Measurements from ENCODE around the gene ZNF672. TPM values are rescaled to one million over a fixed set of nuclear protein-coding genes. Genes with fewer than 3 reads are reported as not detected.

ZNF672 gene
- total and polyA plus RNA-seq, 2 of the 4 experiments (the other 2 are of a cell fraction) = 6.6 to 12.6 TPM

DNA sequence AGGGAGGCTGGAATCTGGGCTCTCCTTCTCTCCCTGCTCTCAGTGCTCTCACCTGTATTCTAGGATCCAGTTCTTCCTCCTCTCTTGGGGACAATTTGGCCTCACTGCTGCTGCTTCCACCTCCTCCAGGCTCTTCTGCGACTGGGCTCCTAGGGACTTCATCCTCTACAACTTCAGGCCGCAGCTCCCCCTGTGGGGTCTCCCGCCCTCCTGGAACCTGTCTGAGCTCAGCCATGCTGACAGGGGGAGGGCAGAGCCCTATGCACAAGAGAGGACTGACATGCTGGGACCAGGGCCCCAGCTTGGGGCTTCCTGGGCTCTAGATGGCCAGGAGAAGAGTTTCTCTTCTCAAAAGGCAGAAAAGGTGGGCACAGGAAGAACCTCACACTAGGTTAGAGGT lies 13.3 kb upstream of the ZNF672 start:
- peak overlapping the region in 1 of 2 experiments; percentile 37; a peak in 1 of 4 replicates for H4K8ac ChIP-seq (ENCODE audit: low read depth in 2 of 2, low read length in 2 of 2)
- peaks cover 29% of the 10 kb centered on the region for H3K9me1 ChIP-seq (ENCODE audit: insufficient read depth, low read length)
- 0 out of 2 replicates have a peak overlapping the region, but pooled peaks have one; percentile 90 for H3K56ac ChIP-seq (ENCODE audit: extremely low read depth, insufficient read depth, low read length)
- H3K27me3 ChIP-seq (ENCODE audit: control insufficient read depth, insufficient read depth, low read length) = no peaks in the 10 kb centered on the region
- peak overlapping the region; percentile 94; the same call in 1 of the 2 replicates for H2AK5ac ChIP-seq (ENCODE audit: low read depth, low read length)
- H2BK5ac ChIP-seq (ENCODE audit: low read depth, low read length, poor library complexity, severe bottlenecking) = no peak overlapping the region
- CTCF ChIA-PET = no interaction called here
- H2BK120ac ChIP-seq (ENCODE audit: low read depth, low read length) = peak overlapping the region; percentile 39; the same call in 1 of the 2 replicates
- dilution Hi-C loops (cut with HindIII; ENCODE audit: low sequenced_read_pairs, unreplicated experiment) (no loop called here), intact Hi-C loops (cut with micrococcal nuclease) (no loop called here), in situ Hi-C loops (cut with MboI; ENCODE audit: low sequenced_read_pairs) (no loop called here)
- WGBS, 2 experiments (ENCODE audit: extremely low coverage in 2 of 2, insufficient read length in 1 of 2) = no CpG with 5 or more reads among the region's 3 CpGs
- peak overlapping the region; percentile 84 for H3K4me2 ChIP-seq (ENCODE audit: low read depth, low read length)
- no peak overlapping the region for H2BK20ac ChIP-seq (ENCODE audit: low read depth, low read length)
- H4K91ac ChIP-seq (ENCODE audit: insufficient read depth, low read depth, low read length) = peak overlapping the region; percentile 25
- peak overlapping the region; percentile 91 for H3K27ac ChIP-seq (ENCODE audit: insufficient read depth, low read length)
- H3K9me3 ChIP-seq (ENCODE audit: control insufficient read depth, insufficient read depth, low read length) = no peaks in the 10 kb centered on the region
- H3K9ac ChIP-seq (ENCODE audit: low read depth, low read length) = peak overlapping the region; percentile 94; the same call in 1 of the 2 replicates
- ATAC-seq (ENCODE audit: low read depth) (no peak), DNase-seq (no peak)
- H4K5ac ChIP-seq (ENCODE audit: low read depth, low read length) = no peak overlapping the region
- peak overlapping the region; percentile 96 for H3K4ac ChIP-seq (ENCODE audit: low read depth, low read length)
- H3K14ac ChIP-seq (replicated peaks; ENCODE audit: low read depth, low read length) = 0 out of 2 replicates have a peak overlapping the region, but pooled peaks have one; percentile 93
- peaks cover 24% of the 10 kb centered on the region for H3K4me1 ChIP-seq (ENCODE audit: control insufficient read depth, insufficient read depth, low read length)
- TF ChIP-seq RAD21 (IDR thresholded peaks at IDR 0.05; ENCODE audit: low read length) = no peak
- no peak for TF ChIP-seq POLR2A (IDR thresholded peaks at IDR 0.05; ENCODE audit: low read depth, low read length)
- TF ChIP-seq FOS (IDR thresholded peaks at IDR 0.05; ENCODE audit: low read depth, low read length) = no peak
- TF ChIP-seq CEBPB (IDR thresholded peaks at IDR 0.05; ENCODE audit: low read depth, low read length) = no peak
- TF ChIP-seq, protein P1, sequence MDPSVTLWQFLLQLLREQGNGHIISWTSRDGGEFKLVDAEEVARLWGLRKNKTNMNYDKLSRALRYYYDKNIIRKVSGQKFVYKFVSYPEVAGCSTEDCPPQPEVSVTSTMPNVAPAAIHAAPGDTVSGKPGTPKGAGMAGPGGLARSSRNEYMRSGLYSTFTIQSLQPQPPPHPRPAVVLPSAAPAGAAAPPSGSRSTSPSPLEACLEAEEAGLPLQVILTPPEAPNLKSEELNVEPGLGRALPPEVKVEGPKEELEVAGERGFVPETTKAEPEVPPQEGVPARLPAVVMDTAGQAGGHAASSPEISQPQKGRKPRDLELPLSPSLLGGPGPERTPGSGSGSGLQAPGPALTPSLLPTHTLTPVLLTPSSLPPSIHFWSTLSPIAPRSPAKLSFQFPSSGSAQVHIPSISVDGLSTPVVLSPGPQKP (IDR thresholded peaks at IDR 0.05; ENCODE audit: borderline replicate concordance, low read depth, low read length) = no peak
- TF ChIP-seq MXI1 (IDR thresholded peaks at IDR 0.05; ENCODE audit: borderline replicate concordance, low read depth, low read length) = no peak
- no peak for TF ChIP-seq RFX5 (IDR thresholded peaks at IDR 0.05; ENCODE audit: low read depth, low read length)
- no peak for TF ChIP-seq CHD1 (IDR thresholded peaks at IDR 0.05; ENCODE audit: low read depth, low read length)
- TF ChIP-seq, protein P2, sequence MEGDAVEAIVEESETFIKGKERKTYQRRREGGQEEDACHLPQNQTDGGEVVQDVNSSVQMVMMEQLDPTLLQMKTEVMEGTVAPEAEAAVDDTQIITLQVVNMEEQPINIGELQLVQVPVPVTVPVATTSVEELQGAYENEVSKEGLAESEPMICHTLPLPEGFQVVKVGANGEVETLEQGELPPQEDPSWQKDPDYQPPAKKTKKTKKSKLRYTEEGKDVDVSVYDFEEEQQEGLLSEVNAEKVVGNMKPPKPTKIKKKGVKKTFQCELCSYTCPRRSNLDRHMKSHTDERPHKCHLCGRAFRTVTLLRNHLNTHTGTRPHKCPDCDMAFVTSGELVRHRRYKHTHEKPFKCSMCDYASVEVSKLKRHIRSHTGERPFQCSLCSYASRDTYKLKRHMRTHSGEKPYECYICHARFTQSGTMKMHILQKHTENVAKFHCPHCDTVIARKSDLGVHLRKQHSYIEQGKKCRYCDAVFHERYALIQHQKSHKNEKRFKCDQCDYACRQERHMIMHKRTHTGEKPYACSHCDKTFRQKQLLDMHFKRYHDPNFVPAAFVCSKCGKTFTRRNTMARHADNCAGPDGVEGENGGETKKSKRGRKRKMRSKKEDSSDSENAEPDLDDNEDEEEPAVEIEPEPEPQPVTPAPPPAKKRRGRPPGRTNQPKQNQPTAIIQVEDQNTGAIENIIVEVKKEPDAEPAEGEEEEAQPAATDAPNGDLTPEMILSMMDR (conservative IDR thresholded peaks at IDR 0.05; ENCODE audit: low read depth, low read length) = no peak
- peak overlapping the region; percentile 65; the same call in 1 of the 2 replicates for H3K23ac ChIP-seq (ENCODE audit: low read depth, low read length)
- H4K20me1 ChIP-seq (ENCODE audit: insufficient read depth, low read length) = peaks cover 24% of the 10 kb centered on the region; the same call in 1 of the 2 replicates
- 0 out of 3 replicates have a peak overlapping the region, but pooled peaks have one; percentile 57 for H2BK15ac ChIP-seq (ENCODE audit: low read depth, low read length)
- no peak overlapping the region for H2AFZ ChIP-seq (replicated peaks; ENCODE audit: low read length, poor library complexity)
- POLR2A ChIA-PET (ENCODE audit: unreplicated experiment) = no interaction called here
- H3K79me1 ChIP-seq (ENCODE audit: low read depth in 1 of 2, low read length in 2 of 2) = peaks cover 26 to 66% of the 10 kb centered on the region in 2 experiments
- peaks cover 13% of the 10 kb centered on the region for H3K36me3 ChIP-seq (ENCODE audit: control insufficient read depth, insufficient read depth, low read length)
- no peak overlapping the region for H3K18ac ChIP-seq (ENCODE audit: low read depth, low read length)
- H3K4me3 ChIP-seq (ENCODE audit: insufficient read depth, low read depth, low read length) = peak overlapping the region; percentile 79; the same call in 1 of the 2 replicates
- BruUV-seq (replicated peaks) = TSS peak; percentile 74
- peak overlapping the region; percentile 100 for H2AK9ac ChIP-seq (replicated peaks; ENCODE audit: low read depth, low read length, poor library complexity)

All from IMR-90 (cell line).